Large intestine (tissue), 3 donors: ENCODE measurements around the gene NAB2. TPM values are rescaled to one million over a fixed set of nuclear protein-coding genes. Genes with fewer than 3 reads are reported as not detected.

Source experiments
- DNase-seq, 2 donors: peaks; one replicate each; pipeline versions ENCODE4 v3.0.0 to v3.0.0-alpha.2; 2013
- H3K27ac ChIP-seq: one replicate; pipeline ENCODE4 v1.5.1; 2013; ENCODE audit warnings: low read length
- H3K27me3 ChIP-seq: 2 replicates; pipeline ENCODE4 v1.6.1; 2013; ENCODE audit warnings: low read length; ENCODE audit not compliant: control insufficient read depth, insufficient read depth
- H3K36me3 ChIP-seq: 2 replicates; pipeline ENCODE4 v1.6.1; 2013; ENCODE audit warnings: low read length; ENCODE audit not compliant: control insufficient read depth, insufficient read depth
- H3K4me1 ChIP-seq: one replicate; pipeline ENCODE4 v1.6.1; 2013; ENCODE audit warnings: low read length; ENCODE audit not compliant: control insufficient read depth, insufficient read depth
- H3K4me3 ChIP-seq: one replicate; pipeline ENCODE4 v1.5.1; 2013; ENCODE audit warnings: low read length
- H3K9me3 ChIP-seq: one replicate; pipeline ENCODE4 v1.6.1; 2013; ENCODE audit warnings: mild to moderate bottlenecking, low read depth, low read length, moderate library complexity; ENCODE audit not compliant: control insufficient read depth
- WGBS: methylation state at CpG from one replicate; pipeline ENCODE4 v1.1.5; 2013; ENCODE audit warnings: low lambda C conversion rate; ENCODE audit not compliant: insufficient coverage; 5-methylcytosine and 5-hydroxymethylcytosine counted together
- polyA plus RNA-seq: library from polyadenylated mRNA; unstranded; fragments of 120-200 nt; gene quantifications from one replicate; pipeline ENCODE4 v1.2.1, GENCODE V29; 2013

NAB2 gene
- polyA plus RNA-seq, 1 donor: 26.8 TPM

DNA sequence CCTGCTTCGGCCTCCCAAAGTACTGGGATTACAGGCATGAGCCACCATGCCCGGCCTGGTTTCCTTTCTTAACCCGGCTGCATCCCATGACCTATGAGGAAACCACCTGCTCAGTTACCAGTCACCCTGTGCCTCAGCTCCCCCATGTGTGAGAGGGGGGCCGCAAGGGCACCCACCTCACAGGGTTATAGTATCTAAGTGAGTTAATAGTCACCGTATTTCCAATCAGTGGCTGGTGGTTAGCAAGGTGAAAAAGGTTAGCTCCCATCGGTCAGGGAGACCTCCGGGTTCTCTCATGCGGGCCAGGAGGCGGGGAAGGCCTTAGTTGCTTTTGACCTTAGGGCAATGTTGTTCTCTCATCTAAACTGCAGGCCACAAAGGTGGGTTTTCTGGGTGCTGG lies 46.0 kb downstream of the NAB2 start:
- peaks cover 61% of the 10 kb centered on the region for H3K4me1 ChIP-seq
- no peak for DNase-seq
- H3K27me3 ChIP-seq: no peaks in the 10 kb centered on the region
- no peak overlapping the region for H3K4me3 ChIP-seq
- no peaks in the 10 kb centered on the region for H3K9me3 ChIP-seq
- H3K27ac ChIP-seq: peak overlapping the region; percentile 59
- H3K36me3 ChIP-seq: peaks cover 27% of the 10 kb centered on the region
- WGBS: no CpG with 5 or more reads among the region's 9 CpGs

DNA sequence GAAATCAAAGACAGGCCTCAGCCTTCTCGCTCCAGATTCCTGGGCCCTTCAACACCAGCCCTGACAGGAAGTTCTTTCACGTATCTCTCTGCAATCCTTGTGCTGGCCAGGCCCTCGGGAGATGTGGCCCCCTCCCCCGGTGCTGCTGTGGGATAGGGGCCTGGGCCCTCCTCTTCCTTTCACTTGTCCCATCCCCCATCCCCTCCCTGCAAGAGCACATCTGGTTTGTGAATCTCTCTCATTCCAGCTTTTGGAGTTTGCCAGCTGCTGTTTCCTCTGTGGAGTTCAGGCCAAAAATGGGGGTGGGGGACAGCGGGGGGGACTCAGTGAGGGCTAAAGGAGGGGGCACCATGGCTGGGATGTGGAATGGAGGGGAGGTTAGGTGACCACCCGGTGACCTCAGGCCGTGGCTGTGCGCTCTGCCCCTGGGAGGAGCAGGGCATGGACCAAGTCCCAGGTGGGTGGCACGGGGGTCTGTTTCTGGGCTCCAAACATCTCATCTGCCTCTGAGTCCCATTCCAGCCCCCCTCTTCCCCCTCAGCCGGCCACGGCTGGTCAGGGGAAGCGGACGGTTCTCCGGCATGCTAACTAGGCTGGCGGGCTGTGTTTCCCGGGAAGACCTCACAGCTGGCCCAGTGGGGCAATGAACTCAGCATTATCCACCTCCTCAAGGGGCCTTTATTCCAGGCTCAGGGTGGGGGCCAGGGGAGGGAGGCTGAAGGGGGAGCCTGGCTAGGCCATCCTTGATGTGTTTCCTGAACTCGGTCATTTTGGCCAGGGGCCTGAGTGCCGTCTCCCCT lies 46.8 kb downstream of the NAB2 start:
- Histone ChIP-seq H3K4me1 (peaks cover 53% of the 10 kb centered on the region), H3K4me3 (no peak overlapping the region), H3K27me3 (no peaks in the 10 kb centered on the region), H3K9me3 (no peaks in the 10 kb centered on the region), H3K36me3 (peaks cover 33% of the 10 kb centered on the region), H3K27ac (peak overlapping the region; percentile 59)
- WGBS: no CpG with 5 or more reads among the region's 18 CpGs
- DNase-seq: peak; percentile 56 to 58

DNA sequence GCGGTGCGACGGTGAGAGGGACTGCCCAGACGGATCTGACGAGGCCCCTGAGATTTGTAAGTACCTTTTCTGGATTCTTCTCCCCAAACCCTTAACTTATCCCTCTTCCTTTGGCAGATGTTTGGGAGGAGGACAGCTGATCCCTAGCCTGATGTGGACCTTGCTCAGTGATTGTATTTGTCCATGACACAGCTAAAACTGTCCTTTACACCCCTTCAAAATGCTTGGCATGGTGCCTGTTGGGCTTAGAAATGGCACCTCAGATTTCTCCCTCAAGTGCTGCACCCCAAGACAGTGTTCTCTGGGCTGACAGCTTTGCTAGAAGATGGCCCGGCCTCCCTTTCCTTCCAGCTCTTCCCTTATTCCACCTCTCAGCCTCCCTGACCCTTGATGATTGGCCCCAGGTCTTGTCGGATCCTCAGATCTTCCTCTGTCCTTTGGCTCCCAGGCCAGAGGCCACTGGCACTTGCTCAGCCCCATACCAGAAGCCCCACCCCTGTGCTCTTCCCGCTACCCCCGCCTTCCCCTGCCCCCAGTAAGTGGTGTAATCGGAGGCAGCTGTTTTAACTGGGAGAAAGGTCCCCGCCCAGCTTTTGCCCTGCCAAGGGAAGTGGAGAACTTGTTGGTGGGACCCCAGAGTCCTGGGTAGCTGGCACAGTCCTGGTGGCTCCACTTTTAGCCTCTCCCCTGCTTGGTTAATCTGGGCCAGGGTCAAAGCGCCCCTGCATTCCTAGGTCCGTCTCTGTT lies 49.8 kb downstream of the NAB2 start:
- Histone ChIP-seq H3K36me3 (peaks cover 54% of the 10 kb centered on the region), H3K27ac (peak overlapping the region; percentile 0), H3K4me1 (peaks cover 30% of the 10 kb centered on the region), H3K4me3 (no peak overlapping the region), H3K9me3 (no peaks in the 10 kb centered on the region), H3K27me3 (no peaks in the 10 kb centered on the region)
- peak; percentile 56 to 87 for DNase-seq
- no CpG with 5 or more reads among the region's 13 CpGs for WGBS

DNA sequence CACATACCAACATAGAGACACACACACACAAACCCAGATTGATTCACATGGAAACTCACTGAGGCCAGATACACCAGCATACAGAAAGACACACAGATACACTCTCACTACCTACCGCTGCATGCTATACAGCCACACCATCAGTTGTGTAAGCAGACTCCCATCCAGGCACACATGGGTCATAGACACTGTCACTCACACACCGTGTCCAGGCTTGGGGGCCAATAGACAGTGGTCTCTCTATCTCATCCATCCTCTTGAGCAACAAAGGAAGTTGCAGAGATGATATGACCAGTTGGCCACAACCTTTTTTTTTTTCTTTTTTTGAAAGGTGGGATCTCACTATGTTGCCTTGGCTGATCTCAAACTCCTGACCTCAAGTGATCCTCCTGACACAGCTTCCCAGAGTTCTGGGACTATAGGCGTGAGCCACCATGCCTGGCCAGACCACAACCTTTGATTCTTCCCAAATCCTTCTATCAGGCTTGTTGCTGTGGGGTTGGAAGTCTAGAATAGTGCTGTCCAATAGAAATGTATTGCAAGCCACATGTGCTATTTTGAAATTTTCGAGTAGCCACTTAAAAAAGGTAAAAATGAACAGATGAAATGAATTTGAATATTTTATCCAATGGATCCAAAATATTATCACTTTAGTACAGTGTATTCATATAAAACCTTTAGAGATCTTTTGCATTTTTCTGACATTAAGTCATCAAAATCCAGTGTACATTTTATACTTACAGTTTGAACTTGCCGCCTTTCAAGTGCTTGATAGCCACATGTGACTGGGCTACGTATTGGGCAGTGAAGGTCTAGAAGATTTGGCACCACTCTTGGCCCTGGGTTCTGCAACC lies 51.1 kb downstream of the NAB2 start:
- 90% methylated on average over 2 of the region's 6 CpGs for WGBS
- peaks cover 64% of the 10 kb centered on the region for H3K36me3 ChIP-seq
- DNase-seq: no peak
- no peaks in the 10 kb centered on the region for H3K9me3 ChIP-seq
- peaks cover 30% of the 10 kb centered on the region for H3K4me1 ChIP-seq
- H3K27me3 ChIP-seq: no peaks in the 10 kb centered on the region
- no peak overlapping the region for H3K27ac ChIP-seq
- H3K4me3 ChIP-seq: no peak overlapping the region

DNA sequence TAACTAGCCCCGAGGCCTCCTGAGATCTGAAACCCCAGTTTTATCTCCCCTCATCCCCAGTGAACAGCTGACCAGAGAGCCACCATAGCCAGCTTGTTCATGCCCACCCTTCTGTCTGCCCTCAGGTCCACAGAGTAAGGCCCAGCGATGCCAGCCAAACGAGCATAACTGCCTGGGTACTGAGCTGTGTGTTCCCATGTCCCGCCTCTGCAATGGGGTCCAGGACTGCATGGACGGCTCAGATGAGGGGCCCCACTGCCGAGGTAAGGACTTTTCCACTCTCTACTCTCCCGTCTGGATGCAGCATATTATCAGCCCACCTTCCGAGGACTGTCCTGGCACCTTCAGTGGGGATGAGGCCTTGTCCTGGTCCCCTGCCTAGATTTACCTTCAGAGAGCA lies 52.3 kb downstream of the NAB2 start:
- no peak for DNase-seq
- WGBS: no CpG with 5 or more reads among the region's 8 CpGs
- H3K36me3 ChIP-seq: peaks cover 73% of the 10 kb centered on the region
- no peak overlapping the region for H3K27ac ChIP-seq
- no peaks in the 10 kb centered on the region for H3K27me3 ChIP-seq
- H3K4me3 ChIP-seq: no peak overlapping the region
- H3K4me1 ChIP-seq: peaks cover 31% of the 10 kb centered on the region
- no peaks in the 10 kb centered on the region for H3K9me3 ChIP-seq

DNA sequence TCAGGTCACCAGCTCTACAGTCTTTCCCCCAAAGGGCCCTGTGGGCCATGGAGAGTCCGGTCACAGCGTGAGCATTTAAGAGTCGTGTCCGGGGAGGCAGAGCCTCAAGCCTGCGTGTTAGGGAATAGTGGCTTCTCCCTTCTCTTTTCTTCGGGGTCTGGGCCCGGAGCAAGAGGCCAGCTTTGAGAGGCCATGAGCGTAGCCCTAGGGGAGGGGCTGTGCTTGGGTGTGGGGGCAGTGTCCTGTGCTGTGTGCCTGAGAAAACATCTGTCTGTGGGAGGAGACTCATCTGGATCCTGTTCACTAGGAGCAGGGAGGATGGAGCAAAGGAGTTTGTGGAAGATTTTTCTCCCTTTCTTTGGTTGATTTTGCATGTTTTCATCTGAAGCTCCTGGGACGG lies 53.2 kb downstream of the NAB2 start:
- WGBS: no CpG with 5 or more reads among the region's 9 CpGs
- Histone ChIP-seq H3K27me3 (no peaks in the 10 kb centered on the region), H3K4me1 (peaks cover 36% of the 10 kb centered on the region), H3K9me3 (no peaks in the 10 kb centered on the region), H3K4me3 (no peak overlapping the region), H3K27ac (no peak overlapping the region), H3K36me3 (peaks cover 76% of the 10 kb centered on the region)
- no peak for DNase-seq

DNA sequence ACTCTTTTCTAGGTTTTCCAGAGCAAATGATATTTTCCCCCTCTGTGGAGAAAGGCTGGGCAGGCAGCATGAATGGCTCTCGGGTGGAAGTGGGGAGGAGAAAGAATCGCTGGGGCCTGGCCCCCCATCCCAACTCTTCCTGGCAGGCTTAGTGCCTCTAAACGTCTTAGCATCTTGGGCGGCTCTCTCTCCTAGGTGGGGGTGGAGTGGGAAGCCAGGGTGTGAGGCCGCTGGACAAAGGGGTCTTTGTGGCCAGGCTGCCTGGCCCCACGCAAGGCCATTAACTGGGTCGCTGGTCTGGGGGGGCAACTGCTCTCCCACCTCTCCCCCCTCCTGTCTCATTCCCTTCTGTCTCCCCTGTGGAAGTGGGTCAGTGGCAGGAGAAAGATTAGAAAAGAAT lies 53.8 kb downstream of the NAB2 start:
- Histone ChIP-seq H3K9me3 (no peaks in the 10 kb centered on the region), H3K36me3 (peaks cover 76% of the 10 kb centered on the region), H3K27ac (no peak overlapping the region), H3K4me3 (no peak overlapping the region), H3K27me3 (no peaks in the 10 kb centered on the region), H3K4me1 (peaks cover 39% of the 10 kb centered on the region)
- WGBS: no CpG with 5 or more reads among the region's 7 CpGs
- no peak for DNase-seq

DNA sequence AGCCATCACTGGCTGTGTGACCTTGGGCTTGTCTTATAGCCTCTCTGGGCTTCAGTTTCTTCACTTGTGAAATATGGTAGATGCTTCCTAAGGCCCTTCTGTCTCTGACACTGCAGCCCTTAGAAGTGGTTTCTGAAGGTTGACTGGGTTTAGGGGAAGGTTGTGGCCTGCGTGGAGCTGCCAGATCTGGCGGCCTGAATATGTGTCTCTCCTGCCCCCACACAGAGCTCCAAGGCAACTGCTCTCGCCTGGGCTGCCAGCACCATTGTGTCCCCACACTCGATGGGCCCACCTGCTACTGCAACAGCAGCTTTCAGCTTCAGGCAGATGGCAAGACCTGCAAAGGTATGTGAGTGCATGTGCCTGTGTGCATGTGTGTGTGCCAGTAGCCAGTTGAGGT lies 54.5 kb downstream of the NAB2 start:
- H3K4me1 ChIP-seq: peaks cover 39% of the 10 kb centered on the region
- no peak overlapping the region for H3K27ac ChIP-seq
- no CpG with 5 or more reads among the region's 4 CpGs for WGBS
- no peaks in the 10 kb centered on the region for H3K27me3 ChIP-seq
- peaks cover 76% of the 10 kb centered on the region for H3K36me3 ChIP-seq
- no peak for DNase-seq
- H3K9me3 ChIP-seq: no peaks in the 10 kb centered on the region
- no peak overlapping the region for H3K4me3 ChIP-seq
